ENCODE data around the gene ERCC4.

Gene ERCC4

DNA sequence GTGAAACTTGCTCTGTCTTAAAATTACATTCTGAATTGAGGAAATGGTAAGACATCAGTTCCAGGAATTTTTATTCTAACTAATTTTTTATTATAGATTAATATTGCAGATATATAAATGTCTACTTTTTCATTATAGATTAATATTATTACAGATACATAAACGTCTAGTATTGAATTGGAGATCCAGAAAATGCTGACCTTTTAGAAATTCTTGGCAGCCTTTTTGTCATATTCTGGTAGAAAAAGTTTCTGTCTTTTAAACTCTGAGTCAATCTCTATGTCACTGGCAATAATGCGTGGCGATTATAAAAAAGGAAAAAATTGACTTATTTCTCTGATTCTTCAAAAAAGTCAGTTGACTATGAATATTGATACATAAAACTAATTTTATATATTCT, 8.7 kb downstream of the ERCC4 start:
- Histone ChIP-seq H2BK120ac (ENCODE audit: insufficient read depth, low read length, poor library complexity) (no peak overlapping the region), H3K23ac (ENCODE audit: low read length) (no peak overlapping the region), H3K4me1 (ENCODE audit: control insufficient read depth in 1 of 2, insufficient read depth in 2 of 2, low read length in 2 of 2) (no peaks in the 10 kb centered on the region), H3K79me1 (ENCODE audit: low read length) (no peaks in the 10 kb centered on the region), H3K14ac (ENCODE audit: low read length) (no peak overlapping the region), H4K91ac (ENCODE audit: low read depth, low read length) (no peak overlapping the region), H3K18ac (ENCODE audit: low read length) (no peak overlapping the region), H3K4me2 (ENCODE audit: low read length) (no peak overlapping the region), H4K12ac (ENCODE audit: low read depth, low read length) (no peak overlapping the region), H2BK5ac (ENCODE audit: low read depth, low read length, poor library complexity) (no peak overlapping the region), H3K9me3 (ENCODE audit: insufficient read depth, low read depth, low read length) (no peaks in the 10 kb centered on the region), H3K27ac (ENCODE audit: low read depth, low read length) (no peak overlapping the region), H3K36me3 (ENCODE audit: control insufficient read depth in 1 of 2, insufficient read depth in 2 of 2, low read length in 2 of 2) (peaks cover 1 to 4% of the 10 kb centered on the region in 2 experiments), H2BK12ac (ENCODE audit: low read length) (no peak overlapping the region), H2AFZ (ENCODE audit: insufficient read depth, low read length, poor library complexity) (no peak overlapping the region), H2AK5ac (ENCODE audit: low read length) (no peak overlapping the region), H3K79me2 (ENCODE audit: control insufficient read depth, insufficient read depth, low read length, poor library complexity) (no peaks in the 10 kb centered on the region), H3K4ac (ENCODE audit: low read depth, low read length) (no peak overlapping the region), H3K9ac (ENCODE audit: low read length) (no peak overlapping the region), H3K4me3 (ENCODE audit: low read depth, low read length) (no peak overlapping the region), H4K8ac (ENCODE audit: low read depth, low read length) (no peak overlapping the region), H3K27me3 (ENCODE audit: insufficient read depth, low read length) (no peaks in the 10 kb centered on the region)
- DNase-seq = no peak
- no CpG with 5 or more reads among the region's 3 CpGs for WGBS (ENCODE audit: extremely low coverage, insufficient coverage, insufficient read length)

DNA sequence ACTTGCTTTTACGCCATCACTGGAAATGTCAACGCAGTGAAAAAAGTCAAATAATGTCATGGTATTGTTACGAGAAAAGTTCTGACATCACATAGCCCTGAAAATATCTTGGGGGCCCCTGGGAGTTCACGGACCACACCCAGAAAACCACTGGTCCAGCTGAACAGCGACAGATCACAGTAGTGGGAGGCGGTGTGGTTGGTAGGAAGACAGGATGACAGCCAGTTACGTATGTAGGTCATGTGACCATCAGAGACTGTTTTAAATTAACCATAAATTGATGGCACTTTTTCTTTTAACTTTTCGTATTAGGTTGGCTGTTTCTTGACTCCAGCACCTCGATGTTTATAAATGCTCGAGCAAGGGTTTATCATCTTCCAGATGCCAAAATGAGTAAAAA, 11.9 kb downstream of the ERCC4 start:
- Histone ChIP-seq H2AFZ (ENCODE audit: insufficient read depth, low read length, poor library complexity) (no peak overlapping the region), H2AK5ac (ENCODE audit: low read length) (no peak overlapping the region)

DNA sequence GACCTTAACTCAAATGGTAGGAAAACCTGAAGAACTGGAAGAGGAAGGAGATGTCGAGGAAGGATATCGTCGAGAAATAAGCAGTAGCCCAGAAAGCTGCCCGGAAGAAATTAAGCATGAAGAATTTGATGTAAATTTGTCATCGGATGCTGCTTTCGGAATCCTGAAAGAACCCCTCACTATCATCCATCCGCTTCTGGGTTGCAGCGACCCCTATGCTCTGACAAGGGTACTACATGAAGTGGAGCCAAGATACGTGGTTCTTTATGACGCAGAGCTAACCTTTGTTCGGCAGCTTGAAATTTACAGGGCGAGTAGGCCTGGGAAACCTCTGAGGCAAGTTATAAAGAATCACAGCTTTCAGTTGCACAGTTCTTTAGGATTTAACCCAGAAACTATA, 15.5 kb downstream of the ERCC4 start:
- Histone ChIP-seq H3K9ac (ENCODE audit: low read length) (no peak overlapping the region), H4K8ac (ENCODE audit: low read depth, low read length) (no peak overlapping the region), H3K4me2 (ENCODE audit: low read length) (no peak overlapping the region), H3K79me2 (ENCODE audit: control insufficient read depth, insufficient read depth, low read length, poor library complexity) (no peaks in the 10 kb centered on the region), H3K4ac (ENCODE audit: low read depth, low read length) (no peak overlapping the region), H3K4me3 (ENCODE audit: low read depth, low read length) (no peak overlapping the region), H2AK5ac (ENCODE audit: low read length) (no peak overlapping the region), H3K23ac (ENCODE audit: low read length) (no peak overlapping the region), H2AFZ (ENCODE audit: insufficient read depth, low read length, poor library complexity) (no peak overlapping the region), H3K36me3 (ENCODE audit: control insufficient read depth in 1 of 2, insufficient read depth in 2 of 2, low read length in 2 of 2) (peaks cover 9% of the 10 kb centered on the region in 2 experiments), H3K9me3 (ENCODE audit: insufficient read depth, low read depth, low read length) (no peaks in the 10 kb centered on the region), H3K27ac (ENCODE audit: low read depth, low read length) (no peak overlapping the region), H4K12ac (ENCODE audit: low read depth, low read length) (no peak overlapping the region), H4K91ac (ENCODE audit: low read depth, low read length) (no peak overlapping the region), H2BK120ac (ENCODE audit: insufficient read depth, low read length, poor library complexity) (no peak overlapping the region), H2BK5ac (ENCODE audit: low read depth, low read length, poor library complexity) (no peak overlapping the region), H3K4me1 (ENCODE audit: control insufficient read depth in 1 of 2, insufficient read depth in 2 of 2, low read length in 2 of 2) (no peaks in the 10 kb centered on the region), H3K27me3 (ENCODE audit: insufficient read depth, low read length) (no peaks in the 10 kb centered on the region), H2BK12ac (ENCODE audit: low read length) (no peak overlapping the region), H3K14ac (ENCODE audit: low read length) (no peak overlapping the region), H3K79me1 (ENCODE audit: low read length) (no peaks in the 10 kb centered on the region), H3K18ac (ENCODE audit: low read length) (no peak overlapping the region)
- no peak for DNase-seq
- no CpG with 5 or more reads among the region's 12 CpGs for WGBS (ENCODE audit: extremely low coverage, insufficient coverage, insufficient read length)

More for the DNA sequence above, 11.9 kb downstream of the ERCC4 start:
- Histone ChIP-seq H4K8ac (ENCODE audit: low read depth, low read length) (no peak overlapping the region), H3K4ac (ENCODE audit: low read depth, low read length) (no peak overlapping the region), H3K36me3 (ENCODE audit: control insufficient read depth in 1 of 2, insufficient read depth in 2 of 2, low read length in 2 of 2) (peaks cover 7 to 9% of the 10 kb centered on the region in 2 experiments), H4K91ac (ENCODE audit: low read depth, low read length) (no peak overlapping the region), H3K27me3 (ENCODE audit: insufficient read depth, low read length) (no peaks in the 10 kb centered on the region), H3K4me3 (ENCODE audit: low read depth, low read length) (no peak overlapping the region), H2BK120ac (ENCODE audit: insufficient read depth, low read length, poor library complexity) (no peak overlapping the region), H3K9ac (ENCODE audit: low read length) (no peak overlapping the region), H3K27ac (ENCODE audit: low read depth, low read length) (no peak overlapping the region), H3K9me3 (ENCODE audit: insufficient read depth, low read depth, low read length) (no peaks in the 10 kb centered on the region), H3K14ac (ENCODE audit: low read length) (no peak overlapping the region), H4K12ac (ENCODE audit: low read depth, low read length) (no peak overlapping the region), H3K18ac (ENCODE audit: low read length) (no peak overlapping the region), H3K23ac (ENCODE audit: low read length) (no peak overlapping the region), H3K79me1 (ENCODE audit: low read length) (no peaks in the 10 kb centered on the region), H2BK12ac (ENCODE audit: low read length) (no peak overlapping the region), H3K79me2 (ENCODE audit: control insufficient read depth, insufficient read depth, low read length, poor library complexity) (no peaks in the 10 kb centered on the region), H3K4me2 (ENCODE audit: low read length) (no peak overlapping the region), H3K4me1 (ENCODE audit: control insufficient read depth in 1 of 2, insufficient read depth in 2 of 2, low read length in 2 of 2) (no peaks in the 10 kb centered on the region), H2BK5ac (ENCODE audit: low read depth, low read length, poor library complexity) (no peak overlapping the region)
- no CpG with 5 or more reads among the region's 10 CpGs for WGBS (ENCODE audit: extremely low coverage, insufficient coverage, insufficient read length)
- no peak for DNase-seq

DNA sequence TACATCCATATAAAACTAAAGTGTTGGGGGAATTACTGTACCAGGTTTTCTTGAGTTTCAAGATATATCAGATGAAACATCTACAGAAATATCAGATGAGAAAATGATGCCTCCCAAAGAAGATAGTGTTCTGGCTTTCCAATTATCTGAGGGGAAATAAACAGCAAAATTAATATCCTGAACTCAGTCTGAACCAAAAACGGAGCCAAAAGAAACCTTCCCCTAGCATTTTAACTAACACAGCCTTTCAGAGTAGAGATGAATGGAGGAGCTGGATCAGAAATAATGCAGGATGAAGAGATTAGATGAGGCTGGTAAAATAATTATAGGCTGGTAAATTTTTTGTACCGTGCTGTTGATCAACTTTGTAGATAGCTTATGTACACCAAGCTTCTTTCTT, 16.2 kb downstream of the ERCC4 start:
- Histone ChIP-seq H3K4me3 (ENCODE audit: low read depth, low read length) (no peak overlapping the region), H3K14ac (ENCODE audit: low read length) (no peak overlapping the region), H4K8ac (ENCODE audit: low read depth, low read length) (no peak overlapping the region), H2BK5ac (ENCODE audit: low read depth, low read length, poor library complexity) (no peak overlapping the region), H3K9me3 (ENCODE audit: insufficient read depth, low read depth, low read length) (no peaks in the 10 kb centered on the region), H3K4ac (ENCODE audit: low read depth, low read length) (no peak overlapping the region), H2BK12ac (ENCODE audit: low read length) (no peak overlapping the region), H3K36me3 (ENCODE audit: control insufficient read depth in 1 of 2, insufficient read depth in 2 of 2, low read length in 2 of 2) (peaks cover 8 to 9% of the 10 kb centered on the region in 2 experiments), H3K79me1 (ENCODE audit: low read length) (no peaks in the 10 kb centered on the region), H3K9ac (ENCODE audit: low read length) (no peak overlapping the region), H3K79me2 (ENCODE audit: control insufficient read depth, insufficient read depth, low read length, poor library complexity) (no peaks in the 10 kb centered on the region), H2AFZ (ENCODE audit: insufficient read depth, low read length, poor library complexity) (no peak overlapping the region), H2AK5ac (ENCODE audit: low read length) (no peak overlapping the region), H3K4me2 (ENCODE audit: low read length) (no peak overlapping the region), H4K91ac (ENCODE audit: low read depth, low read length) (no peak overlapping the region), H3K23ac (ENCODE audit: low read length) (no peak overlapping the region), H4K12ac (ENCODE audit: low read depth, low read length) (no peak overlapping the region), H2BK120ac (ENCODE audit: insufficient read depth, low read length, poor library complexity) (no peak overlapping the region), H3K27ac (ENCODE audit: low read depth, low read length) (no peak overlapping the region), H3K4me1 (ENCODE audit: control insufficient read depth in 1 of 2, insufficient read depth in 2 of 2, low read length in 2 of 2) (no peaks in the 10 kb centered on the region), H3K27me3 (ENCODE audit: insufficient read depth, low read length) (no peaks in the 10 kb centered on the region), H3K18ac (ENCODE audit: low read length) (no peak overlapping the region)
- WGBS (ENCODE audit: extremely low coverage, insufficient coverage, insufficient read length) = no CpG with 5 or more reads among the region's 2 CpGs
- no peak for DNase-seq

Measured in trophoblast cell (in vitro differentiated cells and primary cell).